PC-9 (cell line): ENCODE results near the gene ING4.

ENCODE experiments used
- EZH2 ChIP-seq: fragments of 200-600 bp; sonication (generic); IDR thresholded peaks from 2 replicates; pipeline ENCODE4 v1.8.0; 2017; ENCODE audit warnings: antibody characterized with exemption, low read depth
- TF ChIP-seq, protein P1 (sequence below): fragments of 200-600 bp; sonication (generic); conservative IDR thresholded peaks from 2 replicates; pipeline ENCODE4 v1.6.1; 2017; ENCODE audit warnings: mixed run types, antibody characterized with exemption, mild to moderate bottlenecking, moderate library complexity

DNA sequence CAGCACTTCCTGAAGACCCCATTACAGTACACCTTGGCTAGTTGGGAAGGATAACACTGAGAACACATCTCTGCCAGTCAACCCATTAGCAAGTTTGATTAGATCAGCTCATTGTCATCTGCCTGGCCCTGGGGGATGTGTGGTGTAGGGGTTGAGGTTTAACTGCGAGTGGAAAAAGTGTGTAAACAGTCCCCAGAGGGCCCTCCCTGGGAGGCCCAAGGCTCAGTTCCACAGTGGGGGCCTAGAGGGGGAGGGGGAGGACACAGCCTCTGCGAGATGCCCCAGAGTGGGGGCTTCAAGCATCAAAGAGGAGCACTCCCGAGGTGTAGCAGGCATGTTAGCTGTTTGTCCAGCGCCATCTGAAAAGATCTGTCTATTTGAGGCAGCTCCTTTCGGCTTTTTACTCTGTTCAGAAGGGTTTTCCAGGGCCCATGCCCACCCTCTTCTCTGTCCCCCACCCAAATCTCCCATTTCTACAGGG, 27.5 kb downstream of the ING4 start:
- TF ChIP-seq, protein P1, sequence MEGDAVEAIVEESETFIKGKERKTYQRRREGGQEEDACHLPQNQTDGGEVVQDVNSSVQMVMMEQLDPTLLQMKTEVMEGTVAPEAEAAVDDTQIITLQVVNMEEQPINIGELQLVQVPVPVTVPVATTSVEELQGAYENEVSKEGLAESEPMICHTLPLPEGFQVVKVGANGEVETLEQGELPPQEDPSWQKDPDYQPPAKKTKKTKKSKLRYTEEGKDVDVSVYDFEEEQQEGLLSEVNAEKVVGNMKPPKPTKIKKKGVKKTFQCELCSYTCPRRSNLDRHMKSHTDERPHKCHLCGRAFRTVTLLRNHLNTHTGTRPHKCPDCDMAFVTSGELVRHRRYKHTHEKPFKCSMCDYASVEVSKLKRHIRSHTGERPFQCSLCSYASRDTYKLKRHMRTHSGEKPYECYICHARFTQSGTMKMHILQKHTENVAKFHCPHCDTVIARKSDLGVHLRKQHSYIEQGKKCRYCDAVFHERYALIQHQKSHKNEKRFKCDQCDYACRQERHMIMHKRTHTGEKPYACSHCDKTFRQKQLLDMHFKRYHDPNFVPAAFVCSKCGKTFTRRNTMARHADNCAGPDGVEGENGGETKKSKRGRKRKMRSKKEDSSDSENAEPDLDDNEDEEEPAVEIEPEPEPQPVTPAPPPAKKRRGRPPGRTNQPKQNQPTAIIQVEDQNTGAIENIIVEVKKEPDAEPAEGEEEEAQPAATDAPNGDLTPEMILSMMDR: no peak
- TF ChIP-seq EZH2: no peak
